Glutamatergic neuron (in vitro differentiated cells): ENCODE data around the gene FAM53A. TPM values are rescaled to one million over a fixed set of nuclear protein-coding genes. Genes with fewer than 3 reads are reported as not detected.

Source experiments
- DNase-seq: peaks from one replicate; pipeline ENCODE4 v3.0.0; 2022
- H3K27ac Mint-ChIP-seq: one replicate; pipeline ENCODE4 v1.8.0; 2020; ENCODE audit warnings: mild to moderate bottlenecking, mixed read lengths, inconsistent platforms; ENCODE audit not compliant: unreplicated experiment
- H3K27me3 Mint-ChIP-seq: one replicate; pipeline ENCODE4 v1.8.0; 2020; ENCODE audit warnings: mild to moderate bottlenecking, moderate library complexity, mixed read lengths, inconsistent platforms; ENCODE audit not compliant: unreplicated experiment
- H3K36me3 Mint-ChIP-seq: one replicate; pipeline ENCODE4 v1.8.0; 2020; ENCODE audit warnings: mild to moderate bottlenecking, mixed read lengths, inconsistent platforms; ENCODE audit not compliant: unreplicated experiment
- H3K4me1 Mint-ChIP-seq: one replicate; pipeline ENCODE4 v1.8.0; 2020; ENCODE audit warnings: mild to moderate bottlenecking, low read depth, mixed read lengths, inconsistent platforms; ENCODE audit not compliant: unreplicated experiment
- H3K4me3 Mint-ChIP-seq: one replicate; pipeline ENCODE4 v1.8.0; 2020; ENCODE audit warnings: mild to moderate bottlenecking, mixed read lengths, inconsistent platforms; ENCODE audit not compliant: unreplicated experiment
- H3K9me3 Mint-ChIP-seq: one replicate; pipeline ENCODE4 v1.8.0; 2020; ENCODE audit warnings: mild to moderate bottlenecking, moderate library complexity, mixed read lengths, inconsistent platforms; ENCODE audit not compliant: unreplicated experiment
- total RNA-seq: library from RNA; stranded (reverse); fragmentation: NEBNext Ultra II Directional; extraction: Animal tissue kit (Norgen Biotek cat#: 25700); gene quantifications from one replicate; pipeline ENCODE4 v1.2.1, GENCODE V29; 2021; ENCODE audit not compliant: unreplicated experiment
- TF ChIP-seq, protein P1 (sequence below): fragments of 200-600 bp; sonication (generic); IDR thresholded peaks from one replicate; pipeline ENCODE4 v1.5.0; 2021; ENCODE audit not compliant: partially characterized antibody, unreplicated experiment

FAM53A gene
- total RNA-seq, 1 donor from 2014 or later = 1.1 TPM

DNA sequence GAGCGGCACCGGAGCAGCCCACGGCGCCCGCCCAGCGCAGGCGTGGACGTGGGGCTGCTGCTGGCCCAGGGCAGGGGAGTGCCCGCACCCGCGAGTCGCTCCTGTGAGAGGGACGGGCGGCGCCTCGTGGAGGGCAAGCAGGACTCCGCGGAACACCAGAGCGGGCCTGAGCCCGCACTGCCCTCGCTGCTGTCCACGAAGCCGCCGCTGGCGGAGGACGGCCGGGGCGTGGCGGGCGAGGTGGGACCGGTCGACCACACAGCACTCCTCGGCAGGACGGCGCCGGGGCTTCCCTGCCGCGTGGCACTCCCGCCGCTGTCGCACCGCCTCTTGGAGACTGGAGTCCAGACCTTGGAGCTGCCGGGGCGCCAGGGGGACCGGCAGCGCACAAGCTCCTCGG lies 29.0 kb downstream of the FAM53A start:
- Mint-ChIP-seq H3K4me1 (no peaks in the 10 kb centered on the region), H3K27ac (no peak overlapping the region), H3K27me3 (peaks cover 3% of the 10 kb centered on the region), H3K9me3 (peaks cover 2% of the 10 kb centered on the region), H3K36me3 (no peaks in the 10 kb centered on the region), H3K4me3 (no peak overlapping the region)
- no peak for DNase-seq
- TF ChIP-seq, protein P1, sequence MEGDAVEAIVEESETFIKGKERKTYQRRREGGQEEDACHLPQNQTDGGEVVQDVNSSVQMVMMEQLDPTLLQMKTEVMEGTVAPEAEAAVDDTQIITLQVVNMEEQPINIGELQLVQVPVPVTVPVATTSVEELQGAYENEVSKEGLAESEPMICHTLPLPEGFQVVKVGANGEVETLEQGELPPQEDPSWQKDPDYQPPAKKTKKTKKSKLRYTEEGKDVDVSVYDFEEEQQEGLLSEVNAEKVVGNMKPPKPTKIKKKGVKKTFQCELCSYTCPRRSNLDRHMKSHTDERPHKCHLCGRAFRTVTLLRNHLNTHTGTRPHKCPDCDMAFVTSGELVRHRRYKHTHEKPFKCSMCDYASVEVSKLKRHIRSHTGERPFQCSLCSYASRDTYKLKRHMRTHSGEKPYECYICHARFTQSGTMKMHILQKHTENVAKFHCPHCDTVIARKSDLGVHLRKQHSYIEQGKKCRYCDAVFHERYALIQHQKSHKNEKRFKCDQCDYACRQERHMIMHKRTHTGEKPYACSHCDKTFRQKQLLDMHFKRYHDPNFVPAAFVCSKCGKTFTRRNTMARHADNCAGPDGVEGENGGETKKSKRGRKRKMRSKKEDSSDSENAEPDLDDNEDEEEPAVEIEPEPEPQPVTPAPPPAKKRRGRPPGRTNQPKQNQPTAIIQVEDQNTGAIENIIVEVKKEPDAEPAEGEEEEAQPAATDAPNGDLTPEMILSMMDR = no peak

DNA sequence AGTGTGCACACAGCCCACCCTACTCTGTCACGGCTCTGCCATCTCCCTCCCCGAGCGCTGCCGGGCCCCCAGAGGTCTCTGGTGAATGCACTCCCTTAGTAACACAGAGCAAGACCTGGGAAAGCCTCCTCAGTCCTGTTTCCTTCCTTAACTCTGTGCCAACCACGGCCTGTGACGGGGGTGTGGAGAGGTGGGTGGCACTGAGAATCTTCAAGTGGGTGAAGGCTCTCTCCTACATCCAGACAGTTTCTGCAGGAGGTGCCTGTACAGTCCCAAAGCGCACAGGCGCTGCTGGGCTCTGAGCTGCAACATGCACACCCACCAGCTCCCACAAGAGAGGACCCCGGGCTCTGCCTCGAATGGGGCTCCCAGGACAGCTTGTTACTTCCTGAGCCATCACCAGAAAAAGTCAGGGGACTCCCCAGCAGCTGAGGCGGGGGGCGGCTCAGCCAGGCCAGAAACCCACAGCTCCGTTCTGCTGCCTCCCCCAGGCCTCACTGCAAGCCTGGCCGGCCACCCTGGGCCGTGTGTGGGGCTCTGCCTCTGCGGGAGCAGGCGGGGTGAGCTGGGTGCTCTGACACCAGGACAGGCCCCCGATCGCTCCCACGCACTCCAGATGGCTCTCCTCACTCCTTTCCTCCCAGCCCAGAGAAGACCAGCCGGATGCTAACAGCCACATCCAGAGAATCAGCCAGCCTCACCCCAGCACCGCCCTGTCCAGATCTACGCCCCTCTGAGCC lies 29.7 kb downstream of the FAM53A start:
- H3K4me3 Mint-ChIP-seq = no peak overlapping the region
- no peaks in the 10 kb centered on the region for H3K36me3 Mint-ChIP-seq
- TF ChIP-seq, protein P1 = no peak

DNA sequence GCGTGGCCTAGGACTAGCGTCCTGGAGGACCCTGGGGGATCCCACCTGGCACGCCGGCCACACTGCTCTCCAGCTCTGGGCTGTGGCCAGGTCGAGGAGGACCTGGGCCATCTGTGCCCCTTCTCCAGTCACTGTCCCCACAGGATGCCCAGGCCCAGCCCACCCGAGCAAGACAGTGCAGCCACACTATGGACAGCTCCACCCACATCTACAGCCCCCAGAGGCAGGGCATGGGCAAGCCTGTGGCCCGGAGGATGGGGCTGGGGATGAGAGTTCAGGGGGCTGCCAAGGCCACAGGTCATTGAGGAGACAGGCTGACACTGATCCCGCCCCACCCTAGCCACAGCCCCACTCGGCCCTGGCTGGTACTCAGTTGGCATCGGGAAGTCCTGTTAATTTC lies 30.3 kb downstream of the FAM53A start:
- DNase-seq = no peak
- H3K36me3 Mint-ChIP-seq = no peaks in the 10 kb centered on the region
- peaks cover 2% of the 10 kb centered on the region for H3K9me3 Mint-ChIP-seq
- no peak overlapping the region for H3K4me3 Mint-ChIP-seq
- no peaks in the 10 kb centered on the region for H3K4me1 Mint-ChIP-seq
- peaks cover 6% of the 10 kb centered on the region for H3K27me3 Mint-ChIP-seq
- TF ChIP-seq, protein P1 = no peak
- H3K27ac Mint-ChIP-seq = no peak overlapping the region

More for the DNA sequence above, 29.7 kb downstream of the FAM53A start:
- Mint-ChIP-seq H3K9me3 (peaks cover 2% of the 10 kb centered on the region), H3K27me3 (peaks cover 4% of the 10 kb centered on the region), H3K4me1 (no peaks in the 10 kb centered on the region), H3K27ac (no peak overlapping the region)
- no peak for DNase-seq

DNA sequence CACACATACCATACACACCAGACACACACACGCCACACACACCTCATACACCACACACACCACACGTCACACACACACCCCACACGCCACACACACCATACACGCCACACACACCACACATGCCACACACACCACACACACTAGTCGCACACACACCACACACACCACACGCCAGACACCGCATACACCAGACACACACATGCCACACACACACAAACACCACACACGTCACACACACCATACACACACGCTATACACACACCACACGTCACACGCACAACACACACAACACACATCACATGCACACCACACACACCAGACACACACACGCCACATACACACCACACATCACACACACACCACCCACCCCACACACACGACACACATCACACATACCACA lies 32.0 kb downstream of the FAM53A start:
- Mint-ChIP-seq H3K27me3 (peaks cover 6% of the 10 kb centered on the region), H3K4me1 (no peaks in the 10 kb centered on the region), H3K36me3 (no peaks in the 10 kb centered on the region), H3K9me3 (peaks cover 5% of the 10 kb centered on the region), H3K27ac (no peak overlapping the region), H3K4me3 (no peak overlapping the region)
- no peak for DNase-seq
- TF ChIP-seq, protein P1 = no peak

DNA sequence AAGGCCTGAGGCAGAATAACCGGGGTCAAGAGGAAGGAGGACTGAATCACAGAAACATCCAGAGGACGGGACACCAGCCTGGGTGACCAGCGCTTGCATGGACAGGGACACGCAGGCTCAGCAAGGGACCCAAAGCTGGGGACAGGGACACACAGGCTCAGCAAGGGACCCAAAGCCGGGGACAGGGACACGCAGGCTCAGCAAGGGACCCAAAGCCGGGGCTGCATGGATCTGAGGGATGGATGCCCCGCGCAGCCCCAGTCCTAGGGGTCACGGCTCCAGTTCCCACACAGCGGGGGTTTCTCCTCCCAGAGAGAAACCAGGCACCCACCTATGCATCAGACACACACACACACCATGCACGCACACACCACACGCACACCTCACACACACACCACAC lies 32.5 kb downstream of the FAM53A start:
- no peaks in the 10 kb centered on the region for H3K36me3 Mint-ChIP-seq
- no peak overlapping the region for H3K4me3 Mint-ChIP-seq
- H3K4me1 Mint-ChIP-seq = no peaks in the 10 kb centered on the region

More for the DNA sequence above, 32.5 kb downstream of the FAM53A start:
- Mint-ChIP-seq H3K27ac (no peak overlapping the region), H3K9me3 (peaks cover 5% of the 10 kb centered on the region), H3K27me3 (peaks cover 6% of the 10 kb centered on the region)
- TF ChIP-seq, protein P1 = no peak
- DNase-seq = no peak
